Panc1 (cell line): ENCODE measurements around the gene TSPAN4. TPM values are rescaled to one million over a fixed set of nuclear protein-coding genes. Genes with fewer than 3 reads are reported as not detected.
A peak's percentile ranks its signal among the peaks of the same experiment; 100 is the strongest.

Experiments used
- ATAC-seq: fragments of 200-7000 bp; cut with Tn5 transposase; 2 replicates; pipeline ENCODE4 v1.9.1; 2020; ENCODE audit warnings: mild to moderate bottlenecking, moderate library complexity
- BruUV-seq: library from RNA; stranded (reverse); fragments of 400-500 nt; replicated peaks from 2 replicates; lab custom pipeline; 2021; lab: Mats Ljungman, UMichigan
- CTCF ChIA-PET: fragments of 300-600 bp; sonication (Branson Sonifier 250); formaldehyde crosslinking; loops from one replicate; lab custom pipeline; 2022; ENCODE audit warnings: antibody characterized with exemption; lab: Charles Lee
- POLR2A ChIA-PET: fragments of 300-600 bp; sonication (Branson Sonifier 250); formaldehyde crosslinking; loops from one replicate; lab custom pipeline; 2022; ENCODE audit warnings: antibody characterized with exemption; lab: Charles Lee
- DNase-seq: peaks from one replicate; pipeline ENCODE4 v3.0.0-alpha.2; 2010; ENCODE audit warnings: low read depth, low spot score
- H3K27ac ChIP-seq: 2 replicates; pipeline ENCODE4 v1.5.1; 2011; ENCODE audit warnings: mild to moderate bottlenecking, low read length, inconsistent platforms
- H3K27me3 ChIP-seq: fragments of 200-500 bp; sonication (Bioruptor generic); 2 replicates; pipeline ENCODE4 v1.6.0; 2014; ENCODE audit warnings: low read length, inconsistent platforms; ENCODE audit not compliant: control insufficient read depth, insufficient read depth
- H3K36me3 ChIP-seq: fragments of 200-500 bp; sonication (Bioruptor generic); 2 replicates; pipeline ENCODE4 v1.5.1; 2014; ENCODE audit warnings: inconsistent platforms, mild to moderate bottlenecking, low read length, moderate library complexity; ENCODE audit not compliant: control insufficient read depth, insufficient read depth
- H3K4me1 ChIP-seq: 2 replicates; pipeline ENCODE4 v1.5.1; 2011; ENCODE audit warnings: inconsistent platforms, mild to moderate bottlenecking, low read length, moderate library complexity; ENCODE audit not compliant: control insufficient read depth, insufficient read depth
- H3K4me3 ChIP-seq, 2 experiments: 2 replicates each; pipeline ENCODE4 v1.5.1; 2011 to 2012; ENCODE audit warnings: low read depth in 2 of 2, low read length in 2 of 2, mild to moderate bottlenecking in 2 of 2, inconsistent platforms in 1 of 2, moderate library complexity in 1 of 2
- H3K9me3 ChIP-seq: fragments of 200-500 bp; sonication (Bioruptor generic); 2 replicates; pipeline ENCODE4 v1.5.1; 2014; ENCODE audit warnings: low read depth, mild to moderate bottlenecking, inconsistent platforms, low read length, moderate library complexity; ENCODE audit not compliant: control insufficient read depth, insufficient read depth
- CTCF ChIP-seq: fragments of 450-650 bp; IDR thresholded peaks from 2 replicates; pipeline ENCODE4 v1.5.1; 2017; ENCODE audit warnings: mild to moderate bottlenecking
- POLR2AphosphoS5 ChIP-seq: IDR thresholded peaks from 2 replicates; pipeline ENCODE4 v1.6.1; 2012; ENCODE audit warnings: mild to moderate bottlenecking, low read depth, low read length, moderate library complexity
- REST ChIP-seq, 2 experiments: IDR thresholded peaks; 2 replicates each; pipeline ENCODE4 v1.6.1; 2011 to 2012; ENCODE audit warnings: low read depth in 2 of 2, control low read depth in 1 of 2, low read length in 1 of 2, mild to moderate bottlenecking in 1 of 2, moderate library complexity in 1 of 2; ENCODE audit not compliant: insufficient read depth in 1 of 2
- SIN3A ChIP-seq: IDR thresholded peaks from 2 replicates; pipeline ENCODE4 v1.6.1; 2012; ENCODE audit warnings: low read depth, mild to moderate bottlenecking, low read length, moderate library complexity, borderline replicate concordance; ENCODE audit not compliant: insufficient read depth
- TCF7L2 ChIP-seq: IDR thresholded peaks from 2 replicates; pipeline ENCODE4 v1.6.1; 2011; ENCODE audit warnings: mild to moderate bottlenecking, low read depth, low read length, inconsistent platforms
- in situ Hi-C: cut with HindIII; loops from 2 replicates; pipeline ENCODE4 v1.10.0; 2016; ENCODE audit warnings: low sequenced_read_pairs, low pct_unique_long_range_greater_than_20kb
- intact Hi-C: fragments of 100-400 bp; cut with micrococcal nuclease; formaldehyde crosslinking; loops from one replicate; pipeline ENCODE4 v1.10.0; 2022; ENCODE audit not compliant: unreplicated experiment
- total RNA-seq: library from RNA; stranded (reverse); gene quantifications from one replicate; pipeline ENCODE4 v1.2.1, GENCODE V29; 2021; ENCODE audit not compliant: unreplicated experiment

The TSPAN4 gene
- total RNA-seq, 1 experiment from 2014 or later: 187 TPM

GRCh38 chr11:908273-908672, 65.6 kb downstream of the TSPAN4 start:
- H3K36me3 ChIP-seq: no peaks in the 10 kb centered on the region
- in situ Hi-C loops (loop anchor here (5.0 kb wide), 1 partner anchor 89 kb away; no protein-coding TSS in a partner anchor), intact Hi-C loops (no loop called here)
- no peaks in the 10 kb centered on the region for H3K9me3 ChIP-seq
- ChIA-PET POLR2A (no interaction called here), CTCF (no interaction called here)
- no peak for DNase-seq
- peaks cover 17% of the 10 kb centered on the region for H3K4me1 ChIP-seq
- no peak overlapping the region; a peak in 1 of 4 replicates for H3K4me3 ChIP-seq
- no peaks in the 10 kb centered on the region for H3K27me3 ChIP-seq
- ATAC-seq: no peak
- no peak overlapping the region for H3K27ac ChIP-seq
- TF ChIP-seq TCF7L2 (no peak), CTCF (no peak), SIN3A (no peak), POLR2AphosphoS5 (no peak), REST (IDR thresholded peaks at IDR 0.05; ENCODE audit: insufficient read depth in 1 of 2, low read depth in 2 of 2, low read length in 1 of 2) (no peak)
- BruUV-seq: no TSS peak

- no peak for TF ChIP-seq REST (IDR thresholded peaks at IDR 0.05; ENCODE audit: insufficient read depth in 1 of 2, low read depth in 2 of 2, low read length in 1 of 2)
- TF ChIP-seq SIN3A: no peak
- TF ChIP-seq POLR2AphosphoS5: no peak
- no peak for TF ChIP-seq CTCF
- no peak for TF ChIP-seq TCF7L2
- H3K4me3 ChIP-seq: peak overlapping the region; percentile 82 to 83
- ATAC-seq (no peak), DNase-seq (no peak)
- H3K27me3 ChIP-seq: no peaks in the 10 kb centered on the region
- peak overlapping the region; percentile 80 for H3K27ac ChIP-seq
- BruUV-seq: no TSS peak
- peaks cover 17% of the 10 kb centered on the region for H3K4me1 ChIP-seq
- POLR2A ChIA-PET: no interaction called here
- no peaks in the 10 kb centered on the region for H3K36me3 ChIP-seq
- in situ Hi-C loops: loop anchor here (5.0 kb wide), 1 partner anchor 88 kb away; no protein-coding TSS in a partner anchor
- no peaks in the 10 kb centered on the region for H3K9me3 ChIP-seq
- CTCF ChIA-PET: no interaction called here
- intact Hi-C loops: no loop called here
Observed at GRCh38 chr11:909406-909805, 66.8 kb downstream of the TSPAN4 start.
